Panc1 (cell line): ENCODE results near the gene TNNT3. TPM values are rescaled to one million over a fixed set of nuclear protein-coding genes. Genes with fewer than 3 reads are reported as not detected.

ENCODE experiments used
- ATAC-seq: fragments of 200-7000 bp; cut with Tn5 transposase; 2 replicates; pipeline ENCODE4 v1.9.1; 2020; ENCODE audit warnings: mild to moderate bottlenecking, moderate library complexity
- BruUV-seq: library from RNA; stranded (reverse); fragments of 400-500 nt; replicated peaks from 2 replicates; lab custom pipeline; 2021; lab: Mats Ljungman, UMichigan
- CTCF ChIA-PET: fragments of 300-600 bp; sonication (Branson Sonifier 250); formaldehyde crosslinking; loops from one replicate; lab custom pipeline; 2022; ENCODE audit warnings: antibody characterized with exemption; lab: Charles Lee
- POLR2A ChIA-PET: fragments of 300-600 bp; sonication (Branson Sonifier 250); formaldehyde crosslinking; loops from one replicate; lab custom pipeline; 2022; ENCODE audit warnings: antibody characterized with exemption; lab: Charles Lee
- DNase-seq: peaks from one replicate; pipeline ENCODE4 v3.0.0-alpha.2; 2010; ENCODE audit warnings: low read depth, low spot score
- H3K27ac ChIP-seq: 2 replicates; pipeline ENCODE4 v1.5.1; 2011; ENCODE audit warnings: mild to moderate bottlenecking, low read length, inconsistent platforms
- H3K27me3 ChIP-seq: fragments of 200-500 bp; sonication (Bioruptor generic); 2 replicates; pipeline ENCODE4 v1.6.0; 2014; ENCODE audit warnings: low read length, inconsistent platforms; ENCODE audit not compliant: control insufficient read depth, insufficient read depth
- H3K36me3 ChIP-seq: fragments of 200-500 bp; sonication (Bioruptor generic); 2 replicates; pipeline ENCODE4 v1.5.1; 2014; ENCODE audit warnings: inconsistent platforms, mild to moderate bottlenecking, low read length, moderate library complexity; ENCODE audit not compliant: control insufficient read depth, insufficient read depth
- H3K4me1 ChIP-seq: 2 replicates; pipeline ENCODE4 v1.5.1; 2011; ENCODE audit warnings: inconsistent platforms, mild to moderate bottlenecking, low read length, moderate library complexity; ENCODE audit not compliant: control insufficient read depth, insufficient read depth
- H3K4me3 ChIP-seq, 2 experiments: 2 replicates each; pipeline ENCODE4 v1.5.1; 2011 to 2012; ENCODE audit warnings: low read depth in 2 of 2, low read length in 2 of 2, mild to moderate bottlenecking in 2 of 2, inconsistent platforms in 1 of 2, moderate library complexity in 1 of 2
- H3K9me3 ChIP-seq: fragments of 200-500 bp; sonication (Bioruptor generic); 2 replicates; pipeline ENCODE4 v1.5.1; 2014; ENCODE audit warnings: low read depth, mild to moderate bottlenecking, inconsistent platforms, low read length, moderate library complexity; ENCODE audit not compliant: control insufficient read depth, insufficient read depth
- CTCF ChIP-seq: fragments of 450-650 bp; IDR thresholded peaks from 2 replicates; pipeline ENCODE4 v1.5.1; 2017; ENCODE audit warnings: mild to moderate bottlenecking
- POLR2AphosphoS5 ChIP-seq: IDR thresholded peaks from 2 replicates; pipeline ENCODE4 v1.6.1; 2012; ENCODE audit warnings: mild to moderate bottlenecking, low read depth, low read length, moderate library complexity
- REST ChIP-seq, 2 experiments: IDR thresholded peaks; 2 replicates each; pipeline ENCODE4 v1.6.1; 2011 to 2012; ENCODE audit warnings: low read depth in 2 of 2, control low read depth in 1 of 2, low read length in 1 of 2, mild to moderate bottlenecking in 1 of 2, moderate library complexity in 1 of 2; ENCODE audit not compliant: insufficient read depth in 1 of 2
- SIN3A ChIP-seq: IDR thresholded peaks from 2 replicates; pipeline ENCODE4 v1.6.1; 2012; ENCODE audit warnings: low read depth, mild to moderate bottlenecking, low read length, moderate library complexity, borderline replicate concordance; ENCODE audit not compliant: insufficient read depth
- TCF7L2 ChIP-seq: IDR thresholded peaks from 2 replicates; pipeline ENCODE4 v1.6.1; 2011; ENCODE audit warnings: mild to moderate bottlenecking, low read depth, low read length, inconsistent platforms
- in situ Hi-C: cut with HindIII; loops from 2 replicates; pipeline ENCODE4 v1.10.0; 2016; ENCODE audit warnings: low sequenced_read_pairs, low pct_unique_long_range_greater_than_20kb
- intact Hi-C: fragments of 100-400 bp; cut with micrococcal nuclease; formaldehyde crosslinking; loops from one replicate; pipeline ENCODE4 v1.10.0; 2022; ENCODE audit not compliant: unreplicated experiment
- total RNA-seq: library from RNA; stranded (reverse); gene quantifications from one replicate; pipeline ENCODE4 v1.2.1, GENCODE V29; 2021; ENCODE audit not compliant: unreplicated experiment

Gene TNNT3
- total RNA-seq, 1 experiment from 2014 or later = 0.41 TPM

GRCh38 chr11:1931341-1932104 is 12.0 kb downstream of the TNNT3 start:
- ATAC-seq (no peak), DNase-seq (no peak)
- POLR2A ChIA-PET = no interaction called here
- CTCF ChIA-PET = interaction anchor here (0.7 kb wide), 2 partner anchors 66 to 271 kb away, joined by 6 to 7 read pairs; no protein-coding TSS in a partner anchor
- Histone ChIP-seq H3K4me1 (peaks cover 14% of the 10 kb centered on the region), H3K27me3 (no peaks in the 10 kb centered on the region), H3K9me3 (no peaks in the 10 kb centered on the region), H3K36me3 (no peaks in the 10 kb centered on the region), H3K4me3 (no peak overlapping the region), H3K27ac (no peak overlapping the region)
- in situ Hi-C loops (no loop called here), intact Hi-C loops (no loop called here)
- no peak for TF ChIP-seq POLR2AphosphoS5
- no peak for TF ChIP-seq SIN3A
- TF ChIP-seq CTCF = no peak
- TF ChIP-seq TCF7L2 = no peak
- TF ChIP-seq REST (IDR thresholded peaks at IDR 0.05; ENCODE audit: insufficient read depth in 1 of 2, low read depth in 2 of 2, low read length in 1 of 2) = no peak
- no TSS peak for BruUV-seq

GRCh38 chr11:1932105-1932480 is 12.6 kb downstream of the TNNT3 start:
- in situ Hi-C loops (no loop called here), intact Hi-C loops (no loop called here)
- peaks cover 8% of the 10 kb centered on the region for H3K4me1 ChIP-seq
- H3K27ac ChIP-seq = no peak overlapping the region
- ATAC-seq = no peak
- H3K27me3 ChIP-seq = no peaks in the 10 kb centered on the region
- H3K4me3 ChIP-seq = no peak overlapping the region
- no TSS peak for BruUV-seq
- POLR2A ChIA-PET = no interaction called here
- CTCF ChIA-PET = interaction anchor here (0.7 kb wide), 2 partner anchors 65 to 271 kb away, joined by 6 to 7 read pairs; no protein-coding TSS in a partner anchor
- DNase-seq = no peak
- H3K36me3 ChIP-seq = no peaks in the 10 kb centered on the region
- TF ChIP-seq SIN3A (no peak), POLR2AphosphoS5 (no peak), TCF7L2 (no peak)
- H3K9me3 ChIP-seq = no peaks in the 10 kb centered on the region

GRCh38 chr11:1932681-1933080 is 13.2 kb downstream of the TNNT3 start:
- H3K9me3 ChIP-seq = no peaks in the 10 kb centered on the region
- H3K4me1 ChIP-seq = peaks cover 4% of the 10 kb centered on the region; the same call in 1 of the 2 replicates
- no peak overlapping the region for H3K4me3 ChIP-seq
- TF ChIP-seq TCF7L2 = no peak
- no peak for TF ChIP-seq REST (IDR thresholded peaks at IDR 0.05; ENCODE audit: insufficient read depth in 1 of 2, low read depth in 2 of 2, low read length in 1 of 2)
- TF ChIP-seq SIN3A = no peak
- TF ChIP-seq CTCF = no peak
- no peak for TF ChIP-seq POLR2AphosphoS5
- in situ Hi-C loops = no loop called here
- ATAC-seq (no peak), DNase-seq (no peak)
- no peaks in the 10 kb centered on the region for H3K36me3 ChIP-seq
- CTCF ChIA-PET = no interaction called here
- POLR2A ChIA-PET = no interaction called here
- H3K27ac ChIP-seq = no peak overlapping the region
- no TSS peak for BruUV-seq
- H3K27me3 ChIP-seq = no peaks in the 10 kb centered on the region
- intact Hi-C loops = no loop called here
